Measurements from ENCODE around the gene AREL1.

AREL1 gene

GRCh38 chr14:74638966-74639365 is 73.9 kb downstream of the AREL1 start:
- H3K9me3 ChIP-seq (ENCODE audit: control insufficient read depth, low read length) = no peaks in the 10 kb centered on the region
- no peaks in the 10 kb centered on the region for H3K4me1 ChIP-seq (ENCODE audit: control insufficient read depth, insufficient read depth, low read length)
- H3K4me3 ChIP-seq (ENCODE audit: low read length) = no peak overlapping the region
- H3K9ac ChIP-seq (ENCODE audit: low read length) = no peak overlapping the region
- H3K27me3 ChIP-seq (ENCODE audit: control insufficient read depth, insufficient read depth, low read length) = peaks cover 6% of the 10 kb centered on the region
- H3K36me3 ChIP-seq (ENCODE audit: control insufficient read depth, insufficient read depth, low read length) = no peaks in the 10 kb centered on the region

DNA sequence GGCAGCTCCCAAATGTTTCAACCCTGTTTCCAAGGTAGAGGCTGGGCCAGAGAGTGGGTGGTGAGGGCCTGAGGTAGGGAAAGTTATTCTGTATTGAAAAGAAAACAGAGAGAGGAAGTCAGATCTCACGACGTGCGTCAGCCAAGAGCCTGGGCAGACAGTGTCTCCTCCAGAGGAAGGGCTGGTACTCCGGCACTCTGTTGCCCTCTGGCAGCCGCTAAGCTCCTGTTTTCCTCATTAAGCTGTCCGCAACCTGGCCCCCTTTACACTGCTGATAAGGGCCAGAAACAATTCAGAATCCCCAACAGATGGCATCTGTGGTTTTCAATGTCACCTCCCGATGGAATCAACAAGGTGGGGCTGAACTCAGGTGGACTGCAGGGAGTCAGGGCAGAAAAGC is 74.8 kb downstream of the AREL1 start:
- H3K9ac ChIP-seq (ENCODE audit: low read length) = no peak overlapping the region

DNA sequence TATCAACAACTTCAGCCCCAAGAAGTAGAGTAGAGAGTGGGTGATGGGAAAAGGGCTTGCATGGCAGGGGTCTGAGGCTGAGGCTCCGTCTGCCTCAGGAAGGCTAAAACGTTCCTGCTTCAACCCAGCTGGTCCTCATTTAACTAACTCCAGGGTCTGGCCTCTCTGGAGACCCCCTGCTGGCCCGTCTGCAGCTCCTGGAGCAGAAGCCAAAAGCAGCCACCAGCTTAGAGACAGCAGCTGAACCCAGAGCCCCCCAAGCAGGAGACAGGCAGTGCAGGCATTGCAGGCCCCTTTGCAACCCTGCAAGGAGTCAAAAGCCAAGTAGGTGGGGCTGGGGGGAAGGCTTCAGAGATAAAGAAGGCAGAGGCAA is 75.7 kb downstream of the AREL1 start:
- Histone ChIP-seq H3K27me3 (ENCODE audit: control insufficient read depth, insufficient read depth, low read length) (peaks cover 6% of the 10 kb centered on the region), H3K4me1 (ENCODE audit: control insufficient read depth, insufficient read depth, low read length) (peaks cover 5% of the 10 kb centered on the region), H3K4me3 (ENCODE audit: low read length) (no peak overlapping the region), H3K9ac (ENCODE audit: low read length) (no peak overlapping the region), H3K36me3 (ENCODE audit: control insufficient read depth, insufficient read depth, low read length) (no peaks in the 10 kb centered on the region), H3K9me3 (ENCODE audit: control insufficient read depth, low read length) (no peaks in the 10 kb centered on the region)

More for the DNA sequence above, 74.8 kb downstream of the AREL1 start:
- no peaks in the 10 kb centered on the region for H3K9me3 ChIP-seq (ENCODE audit: control insufficient read depth, low read length)
- no peak overlapping the region for H3K4me3 ChIP-seq (ENCODE audit: low read length)
- H3K36me3 ChIP-seq (ENCODE audit: control insufficient read depth, insufficient read depth, low read length) = no peaks in the 10 kb centered on the region
- H3K4me1 ChIP-seq (ENCODE audit: control insufficient read depth, insufficient read depth, low read length) = peaks cover 5% of the 10 kb centered on the region
- peaks cover 6% of the 10 kb centered on the region for H3K27me3 ChIP-seq (ENCODE audit: control insufficient read depth, insufficient read depth, low read length)

DNA sequence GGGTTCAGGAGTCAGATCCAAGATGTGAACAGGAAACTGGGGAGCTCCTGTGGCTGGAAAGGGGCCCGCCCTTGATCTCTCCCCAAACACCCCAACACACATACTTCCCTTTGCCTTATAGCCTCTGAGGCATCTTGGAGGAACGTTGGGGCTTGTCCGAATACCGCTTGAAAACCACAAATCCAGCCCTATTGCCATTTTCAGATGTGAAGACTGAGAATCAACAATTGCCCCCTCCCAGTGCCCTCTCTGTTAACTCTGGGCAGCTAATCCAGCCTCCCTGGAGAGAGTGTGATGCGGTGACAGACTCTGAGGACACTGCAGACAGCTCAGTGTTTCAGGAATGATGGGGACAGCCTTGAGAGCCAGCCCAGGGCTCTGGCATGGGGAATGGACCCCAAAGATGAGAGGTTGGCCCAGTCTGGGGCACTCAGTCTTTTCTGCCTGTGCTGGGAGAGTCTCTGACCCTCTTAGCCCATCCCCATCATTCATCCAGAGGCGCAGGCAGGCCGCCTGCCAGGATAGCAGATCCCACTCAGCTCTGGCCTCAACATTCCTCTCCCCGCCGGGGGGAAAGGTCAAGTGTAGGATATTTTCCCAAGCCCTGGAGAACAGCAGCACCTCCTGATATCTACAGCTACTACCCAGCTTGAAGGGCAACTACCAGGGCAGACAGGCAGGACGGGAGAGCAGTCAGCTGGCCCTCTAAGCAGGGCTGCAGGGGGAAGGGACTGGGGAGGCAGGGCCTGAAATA is 76.3 kb downstream of the AREL1 start:
- Histone ChIP-seq H3K36me3 (ENCODE audit: control insufficient read depth, insufficient read depth, low read length) (no peaks in the 10 kb centered on the region), H3K4me1 (ENCODE audit: control insufficient read depth, insufficient read depth, low read length) (peaks cover 5% of the 10 kb centered on the region), H3K4me3 (ENCODE audit: low read length) (no peak overlapping the region), H3K27me3 (ENCODE audit: control insufficient read depth, insufficient read depth, low read length) (peaks cover 6% of the 10 kb centered on the region), H3K9me3 (ENCODE audit: control insufficient read depth, low read length) (no peaks in the 10 kb centered on the region), H3K9ac (ENCODE audit: low read length) (no peak overlapping the region)

- Histone ChIP-seq H3K9ac (ENCODE audit: low read length) (no peak overlapping the region), H3K4me1 (ENCODE audit: control insufficient read depth, insufficient read depth, low read length) (peaks cover 5% of the 10 kb centered on the region), H3K27me3 (ENCODE audit: control insufficient read depth, insufficient read depth, low read length) (peaks cover 6% of the 10 kb centered on the region), H3K9me3 (ENCODE audit: control insufficient read depth, low read length) (no peaks in the 10 kb centered on the region), H3K4me3 (ENCODE audit: low read length) (no peak overlapping the region), H3K36me3 (ENCODE audit: control insufficient read depth, insufficient read depth, low read length) (no peaks in the 10 kb centered on the region)
Measured at GRCh38 chr14:74635847-74636246, 77.0 kb downstream of the AREL1 start.

DNA sequence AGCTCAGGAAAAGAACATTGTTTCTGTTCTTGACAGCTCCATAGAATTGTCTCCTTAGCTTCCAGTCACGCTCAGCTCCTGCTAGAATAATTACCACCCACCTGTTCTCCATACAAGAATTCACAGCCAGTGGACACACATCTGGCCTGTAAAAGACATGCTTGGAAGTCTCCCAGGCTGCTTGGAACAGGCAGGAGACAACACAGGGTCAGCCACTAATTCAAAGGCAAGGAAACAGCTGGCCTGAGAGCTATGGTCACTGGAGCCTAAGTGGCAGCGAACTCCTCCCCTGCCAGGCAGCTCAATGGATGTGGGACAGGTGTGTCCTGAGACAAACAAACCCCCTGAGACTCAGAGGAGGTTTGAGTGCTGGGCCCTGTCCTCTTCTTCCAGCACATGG is 77.9 kb downstream of the AREL1 start:
- Histone ChIP-seq H3K27me3 (ENCODE audit: control insufficient read depth, insufficient read depth, low read length) (peaks cover 6% of the 10 kb centered on the region), H3K4me1 (ENCODE audit: control insufficient read depth, insufficient read depth, low read length) (peaks cover 5% of the 10 kb centered on the region), H3K9ac (ENCODE audit: low read length) (no peak overlapping the region), H3K9me3 (ENCODE audit: control insufficient read depth, low read length) (no peaks in the 10 kb centered on the region), H3K36me3 (ENCODE audit: control insufficient read depth, insufficient read depth, low read length) (no peaks in the 10 kb centered on the region), H3K4me3 (ENCODE audit: low read length) (no peak overlapping the region)

- H3K4me3 ChIP-seq (ENCODE audit: low read length) = no peak overlapping the region
Measured at GRCh38 chr14:74634481-74634880, 78.4 kb downstream of the AREL1 start.

GRCh38 chr14:74630881-74631690 is 81.8 kb downstream of the AREL1 start:
- H3K36me3 ChIP-seq (ENCODE audit: control insufficient read depth, insufficient read depth, low read length) = no peaks in the 10 kb centered on the region
- H3K9ac ChIP-seq (ENCODE audit: low read length) = no peak overlapping the region

More at GRCh38 chr14:74634481-74634880, 78.4 kb downstream of the AREL1 start:
- Histone ChIP-seq H3K27me3 (ENCODE audit: control insufficient read depth, insufficient read depth, low read length) (peaks cover 6% of the 10 kb centered on the region), H3K36me3 (ENCODE audit: control insufficient read depth, insufficient read depth, low read length) (no peaks in the 10 kb centered on the region), H3K9ac (ENCODE audit: low read length) (no peak overlapping the region), H3K4me1 (ENCODE audit: control insufficient read depth, insufficient read depth, low read length) (peaks cover 5% of the 10 kb centered on the region), H3K9me3 (ENCODE audit: control insufficient read depth, low read length) (no peaks in the 10 kb centered on the region)

DNA sequence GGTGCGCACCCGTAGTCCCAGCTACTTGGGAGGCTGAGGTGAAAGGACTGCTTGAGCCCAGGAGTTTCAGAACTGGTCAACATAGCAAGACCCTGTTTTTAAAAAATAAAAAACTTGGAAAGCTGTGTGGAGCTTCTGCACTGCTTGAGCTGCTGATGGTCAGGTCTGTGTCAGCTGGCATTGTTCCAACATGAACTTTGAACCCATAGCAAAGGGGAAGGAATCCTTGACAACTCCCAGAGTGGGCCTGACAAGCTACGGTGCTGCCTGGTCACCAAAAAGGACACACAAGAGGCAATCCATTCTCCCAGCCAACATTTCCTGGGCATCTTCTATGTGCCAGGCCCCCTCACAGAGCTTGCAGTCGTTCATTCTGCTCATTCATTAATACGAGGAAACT is 84.5 kb downstream of the AREL1 start:
- H3K9ac ChIP-seq (ENCODE audit: low read length) = no peak overlapping the region
- no peaks in the 10 kb centered on the region for H3K36me3 ChIP-seq (ENCODE audit: control insufficient read depth, insufficient read depth, low read length)
- H3K9me3 ChIP-seq (ENCODE audit: control insufficient read depth, low read length) = no peaks in the 10 kb centered on the region
- no peak overlapping the region for H3K4me3 ChIP-seq (ENCODE audit: low read length)
- H3K4me1 ChIP-seq (ENCODE audit: control insufficient read depth, insufficient read depth, low read length) = peaks cover 6% of the 10 kb centered on the region
- H3K27me3 ChIP-seq (ENCODE audit: control insufficient read depth, insufficient read depth, low read length) = no peaks in the 10 kb centered on the region

More at GRCh38 chr14:74630881-74631690, 81.8 kb downstream of the AREL1 start:
- Histone ChIP-seq H3K4me3 (ENCODE audit: low read length) (no peak overlapping the region), H3K9me3 (ENCODE audit: control insufficient read depth, low read length) (no peaks in the 10 kb centered on the region), H3K27me3 (ENCODE audit: control insufficient read depth, insufficient read depth, low read length) (no peaks in the 10 kb centered on the region), H3K4me1 (ENCODE audit: control insufficient read depth, insufficient read depth, low read length) (peaks cover 5% of the 10 kb centered on the region)

GRCh38 chr14:74627076-74627475 is 85.8 kb downstream of the AREL1 start:
- no peak overlapping the region for H3K4me3 ChIP-seq (ENCODE audit: low read length)
- H3K27me3 ChIP-seq (ENCODE audit: control insufficient read depth, insufficient read depth, low read length) = peaks cover 3% of the 10 kb centered on the region
- H3K4me1 ChIP-seq (ENCODE audit: control insufficient read depth, insufficient read depth, low read length) = peaks cover 4% of the 10 kb centered on the region
- no peaks in the 10 kb centered on the region for H3K36me3 ChIP-seq (ENCODE audit: control insufficient read depth, insufficient read depth, low read length)
- no peaks in the 10 kb centered on the region for H3K9me3 ChIP-seq (ENCODE audit: control insufficient read depth, low read length)
- H3K9ac ChIP-seq (ENCODE audit: low read length) = no peak overlapping the region

DNA sequence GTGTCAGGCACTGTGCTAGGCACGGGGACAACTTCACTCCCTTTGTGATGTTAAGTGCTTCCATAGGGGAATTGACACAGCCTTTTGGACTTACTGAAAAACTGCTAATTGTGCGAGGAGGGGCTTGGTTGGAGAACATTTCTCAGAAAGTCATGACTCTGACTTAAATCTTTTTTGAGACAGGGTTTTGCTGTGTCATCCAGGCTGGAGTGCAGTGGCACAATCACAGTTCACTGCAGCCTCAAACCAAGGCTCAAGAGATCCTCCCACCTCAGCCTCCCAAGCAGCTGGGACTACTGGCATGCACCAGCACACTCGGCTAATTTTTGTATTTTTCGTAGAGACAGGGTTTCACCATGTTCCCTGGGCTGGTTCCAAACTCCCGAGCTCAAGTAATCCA is 90.6 kb downstream of the AREL1 start:
- H3K4me1 ChIP-seq (ENCODE audit: control insufficient read depth, insufficient read depth, low read length) = peaks cover 26% of the 10 kb centered on the region
- peaks cover 14% of the 10 kb centered on the region for H3K27me3 ChIP-seq (ENCODE audit: control insufficient read depth, insufficient read depth, low read length)
- no peaks in the 10 kb centered on the region for H3K36me3 ChIP-seq (ENCODE audit: control insufficient read depth, insufficient read depth, low read length)
- H3K9me3 ChIP-seq (ENCODE audit: control insufficient read depth, low read length) = no peaks in the 10 kb centered on the region
- H3K4me3 ChIP-seq (ENCODE audit: low read length) = no peak overlapping the region
- no peak overlapping the region for H3K9ac ChIP-seq (ENCODE audit: low read length)

DNA sequence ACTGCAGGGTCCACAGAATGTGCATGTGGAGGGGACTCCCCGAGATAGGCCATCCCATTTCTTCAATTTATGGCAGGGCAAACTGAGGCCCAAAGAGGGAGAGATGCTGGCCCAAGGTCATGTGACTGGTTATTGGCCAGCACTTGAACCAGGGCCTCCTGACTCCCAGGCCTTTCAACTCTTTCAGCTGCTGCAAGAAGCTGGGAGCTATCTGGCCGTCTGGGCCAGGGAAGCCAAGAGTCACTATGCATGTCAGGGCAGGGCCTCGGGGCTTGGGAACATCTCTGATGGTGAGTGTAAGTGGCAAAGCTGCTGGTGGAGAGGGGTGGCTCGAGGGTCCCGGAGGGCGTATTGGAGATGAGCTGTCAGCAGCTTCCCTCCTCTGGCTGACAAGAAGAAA is 91.3 kb downstream of the AREL1 start:
- Histone ChIP-seq H3K36me3 (ENCODE audit: control insufficient read depth, insufficient read depth, low read length) (no peaks in the 10 kb centered on the region), H3K4me3 (ENCODE audit: low read length) (no peak overlapping the region), H3K9me3 (ENCODE audit: control insufficient read depth, low read length) (no peaks in the 10 kb centered on the region), H3K4me1 (ENCODE audit: control insufficient read depth, insufficient read depth, low read length) (peaks cover 30% of the 10 kb centered on the region), H3K9ac (ENCODE audit: low read length) (no peak overlapping the region), H3K27me3 (ENCODE audit: control insufficient read depth, insufficient read depth, low read length) (peaks cover 19% of the 10 kb centered on the region)

Measured in mucosa of stomach (tissue), 1 donor.